HG03135 (cell line): Measurements from ENCODE around the gene CAVIN3.

Experiments
- ATAC-seq: cut with Tn5 transposase; IDR thresholded peaks from one replicate; pipeline ENCODE4 v1.9.1; 2021; ENCODE audit warnings: mild to moderate bottlenecking, moderate library complexity; ENCODE audit not compliant: unreplicated experiment

CAVIN3 gene

GRCh38 chr11:6273188-6273587 is 47.1 kb downstream of the CAVIN3 start:
- no peak for ATAC-seq

GRCh38 chr11:6271598-6271997 is 48.7 kb downstream of the CAVIN3 start:
- no peak for ATAC-seq

GRCh38 chr11:6270584-6271246 is 49.6 kb downstream of the CAVIN3 start:
- no peak for ATAC-seq

DNA sequence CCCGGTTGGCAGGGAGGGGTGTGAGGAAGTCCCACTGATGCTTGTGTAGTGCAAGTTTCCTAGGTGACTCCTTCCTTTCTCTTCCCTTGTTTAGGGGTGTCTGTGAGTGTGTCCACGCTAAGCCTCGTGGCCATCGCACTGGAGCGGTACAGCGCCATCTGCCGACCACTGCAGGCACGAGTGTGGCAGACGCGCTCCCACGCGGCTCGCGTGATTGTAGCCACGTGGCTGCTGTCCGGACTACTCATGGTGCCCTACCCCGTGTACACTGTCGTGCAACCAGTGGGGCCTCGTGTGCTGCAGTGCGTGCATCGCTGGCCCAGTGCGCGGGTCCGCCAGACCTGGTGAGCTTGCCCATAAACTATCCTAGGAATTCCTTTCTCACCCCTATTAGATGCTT is 50.3 kb downstream of the CAVIN3 start:
- no peak for ATAC-seq
